HL-60/S4 treated with phorbol 12-myristate 13-acetate at 8.2 ng/mL for 4 days and 3 days (cell line): ENCODE data around the gene KANSL3.
"Not testable (repeated sequence)": the region's sequence is repeated elsewhere in the genome, so short reads cannot be mapped to it uniquely, and the experiment has no call there.

Experiments used
- in situ Hi-C: fragments of 300-500 bp; cut with MboI; formaldehyde crosslinking; loops from 2 replicates; pipeline ENCODE4 v1.15.0; 2022; ENCODE audit warnings: low sequenced_read_pairs

Gene KANSL3

DNA sequence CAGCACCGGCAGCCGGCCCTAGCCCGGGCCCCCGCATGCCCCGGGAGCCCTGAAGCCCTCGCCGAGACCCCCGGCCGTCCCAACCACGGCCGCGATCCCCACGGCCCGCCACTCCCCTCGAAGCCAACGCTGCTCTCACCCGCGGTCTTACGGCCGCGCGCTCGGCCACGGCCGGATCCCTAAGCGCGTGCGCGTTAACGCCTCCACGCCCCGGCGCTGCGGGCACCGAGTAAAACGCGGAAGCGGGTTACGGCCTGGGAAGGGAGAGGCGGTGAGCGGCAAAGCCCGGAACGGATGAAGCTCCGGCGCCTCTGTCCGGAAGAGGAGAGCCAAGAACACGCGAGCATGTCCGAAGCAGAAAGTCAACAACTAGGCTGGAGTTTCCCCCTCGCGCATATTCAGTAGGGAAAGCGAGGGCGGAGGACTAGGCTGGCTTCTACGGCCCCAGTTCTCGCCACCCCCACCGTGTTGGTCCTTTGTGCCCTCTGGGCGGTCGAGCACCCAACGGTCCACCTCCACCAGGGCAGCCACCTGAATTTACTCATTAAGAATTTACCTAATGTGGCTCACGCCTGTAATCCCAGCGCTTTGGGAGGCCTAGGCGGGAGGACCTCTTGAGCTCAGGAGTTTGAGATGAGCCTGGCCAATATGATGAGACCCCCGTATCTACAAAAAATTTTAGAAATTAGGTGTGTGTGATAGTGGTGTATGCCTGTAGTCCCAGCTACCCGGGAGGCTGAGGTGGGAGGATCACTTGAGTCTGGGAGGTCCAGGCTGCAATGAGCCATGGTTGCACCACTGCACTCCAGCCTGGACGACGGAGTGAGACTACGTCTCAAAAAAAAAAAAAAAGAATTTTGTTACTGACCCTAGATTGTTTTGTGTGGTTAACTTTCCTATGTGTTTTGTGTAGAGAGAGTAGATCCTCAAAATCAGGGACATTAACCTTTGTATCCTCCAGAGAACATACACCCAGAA is at the start of gene KANSL3:
Gene KANSL3, minus strand, starts transcription at position 169 of the 978 bp plus-strand sequence. CDS start 1,177 bp downstream, outside the sequence.
- in situ Hi-C loops, result no loop called here

- in situ Hi-C loops, result no loop called here
These were observed 49.2 kb upstream of the KANSL3 start for GRCh38 chr2:96687266-96687665.

- in situ Hi-C loops, result no loop called here
These were observed 47.7 kb upstream of the KANSL3 start for GRCh38 chr2:96685577-96686459.

DNA sequence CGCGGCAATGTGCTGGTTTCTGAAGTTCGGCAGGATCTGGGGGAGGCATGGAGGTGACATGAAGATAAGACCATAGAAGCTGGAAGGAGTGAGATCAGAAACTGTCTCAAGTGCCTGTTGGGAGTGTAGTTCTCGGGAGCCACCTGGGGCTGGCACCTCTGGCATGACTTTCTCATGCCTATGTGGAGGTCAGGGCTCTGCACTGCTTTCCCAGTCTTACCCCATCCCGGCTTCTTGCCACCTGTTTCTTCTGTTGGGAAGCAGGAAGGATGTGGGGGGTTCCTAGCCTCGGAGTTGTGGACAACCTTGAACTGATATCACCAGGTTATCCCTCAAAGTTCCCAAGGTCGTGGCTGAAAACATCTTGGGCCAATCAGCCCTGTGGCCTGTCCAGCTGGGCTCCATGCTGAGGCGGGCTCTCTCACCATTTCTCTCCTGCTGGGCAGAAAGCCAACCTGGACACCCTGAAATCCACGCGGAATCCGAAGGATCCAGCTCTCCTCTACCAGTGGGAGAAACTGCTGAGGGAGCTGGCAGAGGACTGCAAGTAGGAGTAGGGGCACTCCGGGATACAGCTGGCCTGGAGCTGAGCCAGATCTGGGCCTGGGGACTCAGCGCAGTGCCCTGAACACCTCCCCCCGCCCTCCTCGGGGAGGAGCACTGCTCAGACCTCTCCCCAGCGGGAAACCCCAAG is 46.9 kb upstream of the KANSL3 start:
- in situ Hi-C loops, result no loop called here

- in situ Hi-C loops, result no loop called here
These were observed 46.1 kb upstream of the KANSL3 start for GRCh38 chr2:96683972-96684820.

DNA sequence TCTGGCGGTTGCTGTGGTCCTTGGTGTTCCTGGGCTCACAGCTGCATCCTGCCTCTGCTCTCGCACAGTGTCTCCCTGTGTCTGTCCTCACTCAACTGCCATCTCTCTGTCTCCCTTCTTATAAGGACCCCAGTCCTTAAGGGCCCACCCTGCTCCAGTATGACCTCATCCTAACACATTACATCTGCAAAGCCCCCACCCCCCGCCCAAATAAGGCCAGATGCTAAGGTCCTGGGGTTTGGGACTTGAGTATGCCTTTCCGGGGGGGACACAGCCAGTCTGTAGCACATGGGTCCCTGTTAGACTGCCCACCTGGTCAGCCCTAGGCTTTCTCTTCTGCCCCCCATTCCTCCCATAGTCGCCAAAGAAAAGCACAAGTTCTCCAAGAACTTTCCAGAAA is 45.2 kb upstream of the KANSL3 start:
- in situ Hi-C loops, result no loop called here

DNA sequence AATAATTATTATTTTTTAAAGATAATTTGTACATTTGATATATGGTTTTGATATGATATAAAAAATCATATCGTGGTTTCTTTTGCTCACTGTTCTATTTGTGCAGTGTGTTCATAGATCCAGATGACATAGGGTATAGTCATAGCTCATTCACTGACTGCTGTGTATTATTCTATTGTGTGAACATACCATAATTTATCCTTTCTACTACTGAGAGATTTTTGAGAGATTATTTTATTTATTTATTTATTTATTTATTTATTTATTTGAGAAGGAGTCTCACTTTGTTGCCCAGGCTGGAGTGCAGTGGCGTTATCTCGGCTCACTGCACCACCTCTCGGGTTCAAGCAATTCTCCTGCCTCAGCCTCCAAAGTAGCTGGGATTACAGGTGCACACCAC is 43.4 kb upstream of the KANSL3 start:
- in situ Hi-C loops, result no loop called here

- in situ Hi-C loops, result no loop called here
These were observed 42.5 kb upstream of the KANSL3 start for GRCh38 chr2:96680561-96681141.

DNA sequence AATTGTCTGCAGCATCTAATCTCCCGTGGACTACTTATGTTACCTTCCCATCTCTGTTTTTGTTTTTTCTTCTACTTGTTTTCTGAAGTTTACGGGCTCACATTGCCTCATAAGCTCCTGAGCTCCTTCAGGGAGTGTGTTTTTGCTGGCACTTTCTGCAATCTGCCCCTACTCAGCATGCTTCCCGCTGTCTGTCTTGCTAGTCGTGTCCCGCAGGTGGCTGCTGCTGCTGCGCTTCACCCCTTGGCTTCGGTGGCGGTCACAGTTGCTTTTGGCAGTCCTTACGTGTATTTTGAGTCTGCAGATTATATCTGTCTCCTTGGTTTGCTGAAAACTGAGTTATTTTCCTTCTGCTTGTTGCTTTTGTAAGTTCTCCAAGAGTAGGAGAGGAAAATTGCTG is 41.7 kb upstream of the KANSL3 start:
- in situ Hi-C loops, result no loop called here

- in situ Hi-C loops, result no loop called here
These were observed 31.6 kb upstream of the KANSL3 start for GRCh38 chr2:96669539-96670215.

GRCh38 chr2:96668771-96669170 is 30.7 kb upstream of the KANSL3 start:
- in situ Hi-C loops, result no loop called here

GRCh38 chr2:96665717-96666116 is 27.6 kb upstream of the KANSL3 start:
- in situ Hi-C loops, result not testable (repeated sequence)

- in situ Hi-C loops, result no loop called here
These were observed 27.0 kb upstream of the KANSL3 start for GRCh38 chr2:96665083-96665569.

DNA sequence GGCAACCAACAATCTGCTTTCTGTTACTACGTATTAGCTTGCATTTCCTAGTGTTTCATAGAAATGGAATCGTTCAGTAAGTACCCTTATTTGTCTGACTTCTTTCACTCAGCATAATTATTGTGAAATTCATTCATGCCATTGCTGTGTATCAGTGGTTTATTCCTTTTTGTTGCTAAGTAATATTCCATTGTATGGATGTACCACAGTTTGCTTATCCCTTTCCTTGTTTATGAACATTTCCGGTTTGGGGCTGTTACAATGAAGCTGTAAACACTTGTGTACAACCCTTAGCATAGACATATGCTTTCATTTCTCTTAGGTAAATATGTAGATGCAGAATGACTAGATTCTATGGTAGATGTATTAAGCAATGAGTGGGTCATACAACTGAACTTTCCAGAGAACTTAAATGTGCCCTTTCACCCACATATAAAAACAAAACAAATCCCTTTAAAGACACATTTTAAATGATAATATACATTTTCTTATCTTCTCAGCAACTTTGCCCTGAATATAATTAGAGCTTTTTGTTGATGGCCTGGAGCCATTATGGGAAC is 26.3 kb upstream of the KANSL3 start:
- in situ Hi-C loops, result no loop called here

GRCh38 chr2:96663829-96664228 is 25.7 kb upstream of the KANSL3 start:
- in situ Hi-C loops, result no loop called here

DNA sequence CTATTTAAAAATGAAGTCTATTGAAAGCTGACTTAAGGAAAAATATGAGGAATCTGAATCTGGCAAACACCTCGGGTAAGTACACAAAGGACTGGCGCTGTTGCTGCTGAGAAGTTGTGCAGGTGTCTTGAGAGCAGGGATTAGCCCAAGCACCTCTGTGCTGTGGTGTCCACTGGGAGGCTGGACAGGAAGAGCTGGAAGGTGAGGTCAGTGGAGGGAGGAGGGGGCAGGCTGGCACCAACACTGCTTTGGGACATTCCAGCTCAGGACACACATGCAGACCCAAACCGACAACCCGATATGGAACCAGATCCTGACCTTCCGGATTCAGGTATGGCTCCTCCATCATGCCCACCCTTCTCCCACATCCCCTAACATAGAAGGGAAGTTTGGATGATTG is 25.1 kb upstream of the KANSL3 start:
- in situ Hi-C loops, result no loop called here

DNA sequence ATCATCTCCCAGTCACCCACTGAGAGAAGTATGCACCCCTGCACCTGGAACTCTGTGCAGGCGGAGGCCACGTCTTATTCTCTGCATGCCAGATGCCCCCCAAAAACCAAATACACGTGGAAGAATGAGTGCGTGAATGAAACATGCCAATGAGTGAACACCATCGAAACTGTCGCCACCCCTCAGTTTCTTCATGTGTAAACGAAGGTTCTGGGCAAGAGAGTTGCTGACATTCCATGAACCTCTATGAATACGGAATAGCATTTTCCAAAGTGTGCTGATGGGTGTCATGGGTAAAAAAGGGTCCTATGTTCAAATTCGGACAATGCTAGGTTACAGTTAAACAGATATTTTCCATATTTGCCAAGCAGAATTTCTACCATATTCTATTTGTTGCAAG is 24.2 kb upstream of the KANSL3 start:
- in situ Hi-C loops, result no loop called here

DNA sequence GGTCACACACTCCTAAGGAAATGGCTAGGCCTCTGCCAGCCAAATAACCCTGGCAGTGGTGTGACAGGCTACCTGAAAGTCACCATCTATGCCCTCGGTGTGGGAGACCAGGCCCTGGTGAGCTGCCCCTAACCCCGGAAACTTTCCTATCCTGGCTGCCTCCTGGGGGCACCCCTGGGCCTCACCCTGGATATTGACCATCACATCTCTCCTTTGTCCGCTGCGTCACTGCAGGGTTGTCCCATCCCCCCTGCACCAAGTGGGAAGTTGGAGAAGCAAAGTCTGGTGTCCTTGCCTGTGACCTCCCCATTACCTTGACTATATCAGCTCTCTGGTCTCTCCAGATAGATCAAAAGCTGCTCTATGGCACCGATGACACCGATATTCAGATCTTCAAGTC is 23.2 kb upstream of the KANSL3 start:
- in situ Hi-C loops, result no loop called here

GRCh38 chr2:96656540-96656939 is 18.4 kb upstream of the KANSL3 start:
- in situ Hi-C loops, result no loop called here
